GM18867 (cell line): ENCODE data around the gene RAB30.
A peak's percentile ranks its signal among the peaks of the same experiment; 100 is the strongest.
"Not testable (repeated sequence)": the region's sequence is repeated elsewhere in the genome, so short reads cannot be mapped to it uniquely, and the experiment has no call there.

Experiments used
- ATAC-seq: cut with Tn5 transposase; IDR thresholded peaks from one replicate; pipeline ENCODE4 v1.9.1; 2021; ENCODE audit warnings: mild to moderate bottlenecking, moderate library complexity; ENCODE audit not compliant: unreplicated experiment

The RAB30 gene

GRCh38 chr11:82950502-82950901, 121.2 kb downstream of the RAB30 start:
- not testable (repeated sequence) for ATAC-seq

GRCh38 chr11:82949352-82949751, 122.3 kb downstream of the RAB30 start:
- ATAC-seq = no peak

- no peak for ATAC-seq
Observed at GRCh38 chr11:82945682-82946081, 126.0 kb downstream of the RAB30 start.

GRCh38 chr11:82945041-82945440, 126.7 kb downstream of the RAB30 start:
- not testable (repeated sequence) for ATAC-seq

- no peak for ATAC-seq
Observed at GRCh38 chr11:82944198-82944597, 127.5 kb downstream of the RAB30 start.

- not testable (repeated sequence) for ATAC-seq
Observed at GRCh38 chr11:82943430-82943829, 128.3 kb downstream of the RAB30 start.

- ATAC-seq = no peak
Observed at GRCh38 chr11:82942376-82942775, 129.3 kb downstream of the RAB30 start.

- no peak for ATAC-seq
Observed at GRCh38 chr11:82939456-82939855, 132.2 kb downstream of the RAB30 start.

- no peak for ATAC-seq
Observed at GRCh38 chr11:82937554-82937953, 134.1 kb downstream of the RAB30 start.

GRCh38 chr11:82936261-82936660, 135.4 kb downstream of the RAB30 start:
- ATAC-seq = no peak

- no peak for ATAC-seq
Observed at GRCh38 chr11:82932564-82932963, 139.1 kb downstream of the RAB30 start.

GRCh38 chr11:82930734-82931133, 141.0 kb downstream of the RAB30 start:
- no peak for ATAC-seq

- peak; percentile 60 for ATAC-seq
Observed at GRCh38 chr11:82930229-82930628, 141.5 kb downstream of the RAB30 start.

- no peak for ATAC-seq
Observed at GRCh38 chr11:82929121-82929520, 142.6 kb downstream of the RAB30 start.

GRCh38 chr11:82927264-82927880, 144.3 kb downstream of the RAB30 start:
- ATAC-seq = peak; percentile 79

GRCh38 chr11:82924522-82925224, 147.0 kb downstream of the RAB30 start:
- ATAC-seq = no peak
